Ectodermal cell (in vitro differentiated cells): ENCODE results near the gene DUSP23. TPM values are rescaled to one million over a fixed set of nuclear protein-coding genes. Genes with fewer than 3 reads are reported as not detected.

Experiments used
- H3K27ac ChIP-seq: 2 replicates; pipeline ENCODE4 v1.7.0; 2013; ENCODE audit warnings: mild to moderate bottlenecking, low read depth, low read length; ENCODE audit not compliant: insufficient read depth, poor library complexity, severe bottlenecking
- H3K27me3 ChIP-seq: 2 replicates; pipeline ENCODE4 v1.7.0; 2013; ENCODE audit warnings: mild to moderate bottlenecking, low read length; ENCODE audit not compliant: insufficient read depth, control insufficient read depth, poor library complexity, severe bottlenecking
- H3K36me3 ChIP-seq: one replicate; pipeline ENCODE4 v1.7.0; 2013; ENCODE audit warnings: low read length; ENCODE audit not compliant: control insufficient read depth, insufficient read depth
- H3K4me1 ChIP-seq: one replicate; pipeline ENCODE4 v1.7.0; 2013; ENCODE audit warnings: low read length; ENCODE audit not compliant: control insufficient read depth, insufficient read depth
- H3K4me3 ChIP-seq: 2 replicates; pipeline ENCODE4 v1.7.0; 2013; ENCODE audit warnings: low read depth, low read length, control low read depth; ENCODE audit not compliant: insufficient read depth
- H3K9me3 ChIP-seq: 2 replicates; pipeline ENCODE4 v1.7.0; 2013; ENCODE audit warnings: mild to moderate bottlenecking, low read length, moderate library complexity; ENCODE audit not compliant: control insufficient read depth
- WGBS, 2 experiments: methylation state at CpG; one replicate each; pipeline ENCODE4 v1.1.7; 2013; ENCODE audit warnings: missing lambda C conversion rate in 2 of 2; 5-methylcytosine and 5-hydroxymethylcytosine counted together
- polyA plus RNA-seq, 4 experiments: library from polyadenylated mRNA; stranded (reverse); fragments of 50-300 nt; gene quantifications; one replicate each; pipeline ENCODE4 v1.2.3, GENCODE V29; 2013

Gene DUSP23
- 11.6 TPM for polyA plus RNA-seq (2013, experiment 1 of 4)
- polyA plus RNA-seq (2013, experiment 2 of 4), result 11.4 TPM
- polyA plus RNA-seq (2013, experiment 3 of 4), result 12.6 TPM
- 13.2 TPM for polyA plus RNA-seq (2013, experiment 4 of 4)

- WGBS, 2 experiments, result 55 to 61% methylated on average over 88 of the region's 88 CpGs
- H3K4me1 ChIP-seq, result no peaks in the 10 kb centered on the region
- peak within 1 kb of the TSS; percentile 45 for H3K4me3 ChIP-seq
- no peaks in the 10 kb centered on the region for H3K36me3 ChIP-seq
- H3K9me3 ChIP-seq, result no peaks in the 10 kb centered on the region
- no peaks in the 10 kb centered on the region for H3K27me3 ChIP-seq
- H3K27ac ChIP-seq, result no peak within 1 kb of the TSS
These were observed at the start of gene DUSP23 for GRCh38 chr1:159780583-159781582. Gene DUSP23 (plus strand): TSS chr1:159780962. CDS start chr1:159781101, 139 bp downstream.

- Histone ChIP-seq H3K4me1 (no peaks in the 10 kb centered on the region), H3K9me3 (no peaks in the 10 kb centered on the region), H3K4me3 (no peak overlapping the region), H3K27me3 (no peaks in the 10 kb centered on the region), H3K36me3 (no peaks in the 10 kb centered on the region), H3K27ac (no peak overlapping the region)
- 92 to 93% methylated on average over 3 to 4 of the region's 4 CpGs for WGBS, 2 experiments
These were observed 43.4 kb upstream of the DUSP23 start for GRCh38 chr1:159737238-159737916.

GRCh38 chr1:159743651-159744410 is 36.9 kb upstream of the DUSP23 start:
- no peak overlapping the region for H3K4me3 ChIP-seq
- WGBS, 2 experiments, result 96 to 100% methylated on average over 3 to 5 of the region's 5 CpGs
- H3K27ac ChIP-seq, result no peak overlapping the region
- no peaks in the 10 kb centered on the region for H3K9me3 ChIP-seq
- no peaks in the 10 kb centered on the region for H3K4me1 ChIP-seq
- no peaks in the 10 kb centered on the region for H3K27me3 ChIP-seq
- H3K36me3 ChIP-seq, result no peaks in the 10 kb centered on the region

GRCh38 chr1:159746666-159747065 is 34.1 kb upstream of the DUSP23 start:
- H3K9me3 ChIP-seq, result no peaks in the 10 kb centered on the region
- no peaks in the 10 kb centered on the region for H3K36me3 ChIP-seq
- no peak overlapping the region for H3K27ac ChIP-seq
- WGBS, 2 experiments, result 89 to 92% methylated on average over 2 of the region's 3 CpGs
- H3K4me3 ChIP-seq, result no peak overlapping the region
- H3K27me3 ChIP-seq, result no peaks in the 10 kb centered on the region
- H3K4me1 ChIP-seq, result no peaks in the 10 kb centered on the region

GRCh38 chr1:159748370-159748769 is 32.4 kb upstream of the DUSP23 start:
- no peaks in the 10 kb centered on the region for H3K9me3 ChIP-seq
- no peak overlapping the region for H3K4me3 ChIP-seq
- no peak overlapping the region for H3K27ac ChIP-seq
- H3K27me3 ChIP-seq, result no peaks in the 10 kb centered on the region
- WGBS, 2 experiments, result 96% methylated on average over 1 of the region's 1 CpG
- H3K4me1 ChIP-seq, result no peaks in the 10 kb centered on the region
- no peaks in the 10 kb centered on the region for H3K36me3 ChIP-seq

GRCh38 chr1:159749630-159750029 is 31.1 kb upstream of the DUSP23 start:
- 95 to 100% methylated on average over 2 of the region's 2 CpGs for WGBS, 2 experiments

GRCh38 chr1:159750621-159751020 is 30.1 kb upstream of the DUSP23 start:
- Histone ChIP-seq H3K4me1 (no peaks in the 10 kb centered on the region), H3K36me3 (no peaks in the 10 kb centered on the region), H3K9me3 (no peaks in the 10 kb centered on the region), H3K4me3 (no peak overlapping the region), H3K27ac (no peak overlapping the region), H3K27me3 (no peaks in the 10 kb centered on the region)

More at GRCh38 chr1:159749630-159750029, 31.1 kb upstream of the DUSP23 start:
- no peaks in the 10 kb centered on the region for H3K9me3 ChIP-seq
- H3K36me3 ChIP-seq, result no peaks in the 10 kb centered on the region
- no peak overlapping the region for H3K4me3 ChIP-seq
- H3K27me3 ChIP-seq, result no peaks in the 10 kb centered on the region
- H3K4me1 ChIP-seq, result no peaks in the 10 kb centered on the region
- no peak overlapping the region for H3K27ac ChIP-seq

GRCh38 chr1:159751031-159751430 is 29.7 kb upstream of the DUSP23 start:
- no peaks in the 10 kb centered on the region for H3K36me3 ChIP-seq
- no peaks in the 10 kb centered on the region for H3K4me1 ChIP-seq
- H3K9me3 ChIP-seq, result no peaks in the 10 kb centered on the region

GRCh38 chr1:159752135-159752580 is 28.6 kb upstream of the DUSP23 start:
- Histone ChIP-seq H3K36me3 (no peaks in the 10 kb centered on the region), H3K4me1 (no peaks in the 10 kb centered on the region), H3K9me3 (no peaks in the 10 kb centered on the region), H3K4me3 (no peak overlapping the region), H3K27me3 (no peaks in the 10 kb centered on the region), H3K27ac (no peak overlapping the region)
- whole genome bisulfite sequencing, 2 experiments, result 97 to 98% methylated on average over 4 of the region's 4 CpGs

More at GRCh38 chr1:159751031-159751430, 29.7 kb upstream of the DUSP23 start:
- no peak overlapping the region for H3K4me3 ChIP-seq
- H3K27ac ChIP-seq, result no peak overlapping the region
- H3K27me3 ChIP-seq, result no peaks in the 10 kb centered on the region
